Measurements from ENCODE around the gene CAPN1. TPM values are rescaled to one million over a fixed set of nuclear protein-coding genes. Genes with fewer than 3 reads are reported as not detected.

CAPN1 gene
- total RNA-seq, 1 donor from 2014 or later: 24.3 TPM

DNA sequence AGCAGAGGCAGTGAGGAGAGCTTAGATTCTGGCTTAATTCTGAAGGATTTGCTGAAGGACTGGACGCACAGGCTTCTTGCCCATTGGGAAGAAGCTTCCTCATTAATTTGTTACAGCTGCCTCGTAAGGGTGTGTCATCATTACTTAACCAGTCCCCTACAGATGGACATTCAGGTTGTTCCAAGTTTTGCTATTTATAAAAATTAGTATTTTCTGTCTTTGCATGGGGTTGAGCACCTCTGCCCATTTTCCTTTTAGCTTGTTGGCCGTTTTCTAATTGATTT lies 38.1 kb downstream of the CAPN1 start:
- no peaks in the 10 kb centered on the region for H3K9me3 Mint-ChIP-seq
- TF ChIP-seq, protein P1, sequence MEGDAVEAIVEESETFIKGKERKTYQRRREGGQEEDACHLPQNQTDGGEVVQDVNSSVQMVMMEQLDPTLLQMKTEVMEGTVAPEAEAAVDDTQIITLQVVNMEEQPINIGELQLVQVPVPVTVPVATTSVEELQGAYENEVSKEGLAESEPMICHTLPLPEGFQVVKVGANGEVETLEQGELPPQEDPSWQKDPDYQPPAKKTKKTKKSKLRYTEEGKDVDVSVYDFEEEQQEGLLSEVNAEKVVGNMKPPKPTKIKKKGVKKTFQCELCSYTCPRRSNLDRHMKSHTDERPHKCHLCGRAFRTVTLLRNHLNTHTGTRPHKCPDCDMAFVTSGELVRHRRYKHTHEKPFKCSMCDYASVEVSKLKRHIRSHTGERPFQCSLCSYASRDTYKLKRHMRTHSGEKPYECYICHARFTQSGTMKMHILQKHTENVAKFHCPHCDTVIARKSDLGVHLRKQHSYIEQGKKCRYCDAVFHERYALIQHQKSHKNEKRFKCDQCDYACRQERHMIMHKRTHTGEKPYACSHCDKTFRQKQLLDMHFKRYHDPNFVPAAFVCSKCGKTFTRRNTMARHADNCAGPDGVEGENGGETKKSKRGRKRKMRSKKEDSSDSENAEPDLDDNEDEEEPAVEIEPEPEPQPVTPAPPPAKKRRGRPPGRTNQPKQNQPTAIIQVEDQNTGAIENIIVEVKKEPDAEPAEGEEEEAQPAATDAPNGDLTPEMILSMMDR (IDR thresholded peaks at IDR 0.05): no peak
- TF ChIP-seq EZH2 (IDR thresholded peaks at IDR 0.05): no peak
- no peak for TF ChIP-seq EZH2phosphoT487 (IDR thresholded peaks at IDR 0.05)
- Histone ChIP-seq H3F3A (ENCODE audit: low read depth) (peaks cover 5% of the 10 kb centered on the region), H3K9ac (no peak overlapping the region), H4K20me1 (ENCODE audit: low read depth) (no peaks in the 10 kb centered on the region), H3K4me3 (no peak overlapping the region), H2AFZ (replicated peaks) (no peak overlapping the region), H3K9me3 (ENCODE audit: low read depth) (no peaks in the 10 kb centered on the region), H3K79me2 (ENCODE audit: low read depth) (no peaks in the 10 kb centered on the region), H3K36me3 (no peaks in the 10 kb centered on the region), H3K27me3 (no peaks in the 10 kb centered on the region), H3K27ac (no peak overlapping the region), H3K4me1 (peaks cover 3% of the 10 kb centered on the region), H3K4me2 (no peak overlapping the region)
- H3K4me1 Mint-ChIP-seq: peaks cover 5% of the 10 kb centered on the region
- no peak for DNase-seq (ENCODE audit: low spot score)
- H3K27me3 Mint-ChIP-seq (ENCODE audit: insufficient read depth, low read depth): peaks cover 5% of the 10 kb centered on the region
- no peak overlapping the region for H3K4me3 Mint-ChIP-seq
- H3K27ac Mint-ChIP-seq: no peak overlapping the region
- no peaks in the 10 kb centered on the region for H3K36me3 Mint-ChIP-seq

DNA sequence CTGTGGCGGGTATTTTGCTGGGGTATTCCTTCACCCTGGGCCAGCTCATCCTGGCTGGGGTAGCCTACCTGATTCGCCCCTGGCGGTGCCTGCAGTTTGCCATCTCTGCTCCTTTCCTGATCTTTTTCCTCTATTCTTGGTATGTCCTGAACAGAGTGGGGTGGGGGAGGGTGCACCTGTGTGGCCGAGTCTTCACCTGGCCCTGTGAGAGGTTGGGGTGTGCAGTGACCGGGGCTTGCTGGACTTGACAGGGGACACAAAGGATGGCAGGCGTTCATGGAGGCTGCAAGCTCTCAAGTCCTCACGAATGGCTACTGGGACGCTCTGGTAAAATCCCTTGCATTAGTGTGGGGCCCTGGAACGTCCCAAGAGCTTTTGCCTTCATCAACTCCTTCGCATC lies 39.3 kb downstream of the CAPN1 start:
- Histone ChIP-seq H3F3A (ENCODE audit: low read depth) (peaks cover 10% of the 10 kb centered on the region), H3K9ac (no peak overlapping the region), H3K4me1 (peaks cover 7% of the 10 kb centered on the region), H3K4me2 (no peak overlapping the region), H4K20me1 (ENCODE audit: low read depth) (no peaks in the 10 kb centered on the region), H3K27ac (no peak overlapping the region), H3K9me3 (ENCODE audit: low read depth) (no peaks in the 10 kb centered on the region), H3K36me3 (no peaks in the 10 kb centered on the region), H3K79me2 (ENCODE audit: low read depth) (no peaks in the 10 kb centered on the region), H3K27me3 (peaks cover 3% of the 10 kb centered on the region), H2AFZ (replicated peaks) (no peak overlapping the region), H3K4me3 (no peak overlapping the region)
- Mint-ChIP-seq H3K4me1 (peaks cover 17% of the 10 kb centered on the region), H3K9me3 (no peaks in the 10 kb centered on the region), H3K36me3 (no peaks in the 10 kb centered on the region), H3K4me3 (no peak overlapping the region), H3K27ac (no peak overlapping the region), H3K27me3 (ENCODE audit: insufficient read depth, low read depth) (peaks cover 7% of the 10 kb centered on the region)
- no peak for DNase-seq (ENCODE audit: low spot score)
- TF ChIP-seq, protein P1 (IDR thresholded peaks at IDR 0.05): no peak
- TF ChIP-seq EZH2 (IDR thresholded peaks at IDR 0.05) (no peak), EZH2phosphoT487 (IDR thresholded peaks at IDR 0.05) (no peak)

DNA sequence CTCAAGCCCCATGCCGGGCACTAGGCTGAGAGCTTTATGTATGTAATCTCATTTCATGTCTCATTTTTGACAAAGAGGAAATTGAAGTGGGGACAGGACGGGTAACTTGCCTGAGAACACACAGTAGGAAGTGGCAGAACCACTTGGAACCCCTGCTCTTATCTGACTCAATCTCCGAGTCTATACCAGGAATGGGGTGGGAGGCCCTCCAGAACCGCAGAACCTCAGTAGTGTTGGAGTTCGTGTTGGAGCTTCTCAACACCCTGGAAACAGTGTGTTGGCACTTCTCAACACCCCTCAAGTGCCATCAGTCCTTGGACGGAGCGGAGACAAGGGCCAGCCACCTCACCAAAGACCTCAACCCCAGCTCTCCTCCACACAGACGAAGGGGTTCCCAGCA lies 41.3 kb downstream of the CAPN1 start:
- Histone ChIP-seq H2AFZ (replicated peaks) (no peak overlapping the region), H3K9ac (no peak overlapping the region), H3K4me1 (peaks cover 7% of the 10 kb centered on the region), H3F3A (ENCODE audit: low read depth) (peaks cover 10% of the 10 kb centered on the region), H3K4me3 (no peak overlapping the region), H3K27me3 (peaks cover 11% of the 10 kb centered on the region), H4K20me1 (ENCODE audit: low read depth) (no peaks in the 10 kb centered on the region), H3K9me3 (ENCODE audit: low read depth) (no peaks in the 10 kb centered on the region), H3K79me2 (ENCODE audit: low read depth) (no peaks in the 10 kb centered on the region), H3K4me2 (no peak overlapping the region), H3K27ac (no peak overlapping the region), H3K36me3 (no peaks in the 10 kb centered on the region)
- no peak overlapping the region for H3K27ac Mint-ChIP-seq
- H3K9me3 Mint-ChIP-seq: no peaks in the 10 kb centered on the region
- H3K4me1 Mint-ChIP-seq: peaks cover 18% of the 10 kb centered on the region
- DNase-seq (ENCODE audit: low spot score): no peak
- H3K36me3 Mint-ChIP-seq: no peaks in the 10 kb centered on the region
- H3K4me3 Mint-ChIP-seq: no peak overlapping the region
- TF ChIP-seq, protein P1 (IDR thresholded peaks at IDR 0.05): no peak
- TF ChIP-seq EZH2 (IDR thresholded peaks at IDR 0.05) (no peak), EZH2phosphoT487 (IDR thresholded peaks at IDR 0.05) (no peak)
- H3K27me3 Mint-ChIP-seq (ENCODE audit: insufficient read depth, low read depth): peaks cover 14% of the 10 kb centered on the region

DNA sequence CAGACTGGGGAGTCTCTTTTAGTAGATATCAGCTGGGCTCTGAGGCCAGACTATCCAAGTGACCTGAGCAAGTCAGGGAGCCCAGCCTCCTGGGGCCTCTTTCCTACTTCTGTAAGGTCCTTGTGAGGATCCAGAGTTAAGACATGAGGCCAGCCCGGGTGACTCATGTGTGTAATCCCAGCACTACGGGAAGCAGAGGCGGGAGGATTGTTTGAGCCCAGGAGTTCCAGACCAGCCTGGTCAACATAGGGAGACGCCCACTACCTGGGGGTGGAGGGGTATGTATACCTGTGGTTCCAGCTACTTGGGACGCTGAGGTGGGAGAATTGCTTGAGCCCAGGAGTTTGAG lies 43.2 kb downstream of the CAPN1 start:
- Mint-ChIP-seq H3K27ac (no peak overlapping the region), H3K36me3 (no peaks in the 10 kb centered on the region), H3K4me1 (peaks cover 16% of the 10 kb centered on the region), H3K4me3 (peak overlapping the region; percentile 78), H3K9me3 (no peaks in the 10 kb centered on the region), H3K27me3 (ENCODE audit: insufficient read depth, low read depth) (peaks cover 11% of the 10 kb centered on the region)
- peak; percentile 43 for DNase-seq (ENCODE audit: low spot score)
- Histone ChIP-seq H3K4me2 (peak overlapping the region; percentile 83), H2AFZ (replicated peaks) (peak overlapping the region; percentile 96), H3K9me3 (ENCODE audit: low read depth) (no peaks in the 10 kb centered on the region), H3K9ac (no peak overlapping the region), H3K27me3 (peaks cover 11% of the 10 kb centered on the region), H4K20me1 (ENCODE audit: low read depth) (no peaks in the 10 kb centered on the region), H3F3A (ENCODE audit: low read depth) (peaks cover 10% of the 10 kb centered on the region), H3K36me3 (no peaks in the 10 kb centered on the region), H3K4me3 (no peak overlapping the region), H3K79me2 (ENCODE audit: low read depth) (no peaks in the 10 kb centered on the region), H3K27ac (no peak overlapping the region), H3K4me1 (peaks cover 7% of the 10 kb centered on the region)
- TF ChIP-seq EZH2phosphoT487 (IDR thresholded peaks at IDR 0.05) (no peak), EZH2 (IDR thresholded peaks at IDR 0.05) (no peak)
- TF ChIP-seq, protein P1 (IDR thresholded peaks at IDR 0.05): no peak
